ENCODE data around the gene CUZD1.

- TF ChIP-seq CTCF (IDR thresholded peaks at IDR 0.05) (no peak), ZFX (IDR thresholded peaks at IDR 0.05; ENCODE audit: borderline replicate concordance) (no peak)
These were observed 16.9 kb downstream of the CUZD1 start for GRCh38 chr10:122828716-122829255.
